GM23338 (cell line): ENCODE data around the gene TKFC.

Source experiments
- CTCF ChIP-seq, 2 experiments: fragments of 200-600 bp in 1 of 2; sonication (generic) in 1 of 2; conservative IDR thresholded peaks; 2 replicates each; pipeline versions ENCODE4 v1.5.1 to v1.6.1; 2016 to 2017; ENCODE audit warnings: antibody characterized with exemption in 2 of 2, low read depth in 2 of 2, mild to moderate bottlenecking in 2 of 2, moderate library complexity in 1 of 2
- ETS1 ChIP-seq: IDR thresholded peaks from 2 replicates; pipeline ENCODE4 v1.6.1; 2016; ENCODE audit warnings: antibody characterized with exemption
- EZH2 ChIP-seq: fragments of 200-600 bp; sonication (generic); IDR thresholded peaks from one replicate; pipeline ENCODE4 v1.8.0; 2017; ENCODE audit warnings: antibody characterized with exemption, mild to moderate bottlenecking, low read depth; ENCODE audit not compliant: unreplicated experiment
- EZH2phosphoT487 ChIP-seq: fragments of 200-600 bp; sonication (generic); IDR thresholded peaks from one replicate; pipeline ENCODE4 v1.8.1; 2018; ENCODE audit warnings: antibody characterized with exemption; ENCODE audit not compliant: unreplicated experiment
- JUNB ChIP-seq: IDR thresholded peaks from one replicate; pipeline ENCODE4 v1.6.1; 2016; ENCODE audit warnings: antibody characterized with exemption; ENCODE audit not compliant: unreplicated experiment
- NANOG ChIP-seq: IDR thresholded peaks from 2 replicates; pipeline ENCODE4 v1.6.1; 2016; ENCODE audit warnings: antibody characterized with exemption, borderline replicate concordance
- POLR2AphosphoS5 ChIP-seq: IDR thresholded peaks from 2 replicates; pipeline ENCODE4 v1.6.1; 2016; ENCODE audit warnings: antibody characterized with exemption, low read depth
- REST ChIP-seq: IDR thresholded peaks from one replicate; pipeline ENCODE4 v1.6.1; 2018; ENCODE audit warnings: antibody characterized with exemption; ENCODE audit not compliant: unreplicated experiment
- STAT1 ChIP-seq: IDR thresholded peaks from one replicate; pipeline ENCODE4 v1.6.1; 2016; ENCODE audit warnings: antibody characterized with exemption; ENCODE audit not compliant: unreplicated experiment
- ZNF331 ChIP-seq: fragments of 250-450 bp; sonication (Bioruptor Pico); IDR thresholded peaks from 2 replicates; pipeline ENCODE4 v1.5.0; 2020; ENCODE audit warnings: low read depth, mild to moderate bottlenecking, moderate library complexity

GRCh38 chr11:61332281-61332796 is 689 bp upstream of the TKFC start:
- TF ChIP-seq CTCF (conservative IDR thresholded peaks at IDR 0.05; ENCODE audit: low read depth in 2 of 2), result no peak
- no peak for TF ChIP-seq POLR2AphosphoS5
- TF ChIP-seq EZH2, result no peak
- TF ChIP-seq ETS1, result no peak
- TF ChIP-seq ZNF331 (CRISPR knock-in tag), result no peak
- no peak for TF ChIP-seq REST
- no peak for TF ChIP-seq EZH2phosphoT487
- TF ChIP-seq JUNB, result no peak
- TF ChIP-seq NANOG, result no peak
- no peak for TF ChIP-seq STAT1
